Measurements from ENCODE around the gene MCCC1.

The MCCC1 gene

DNA sequence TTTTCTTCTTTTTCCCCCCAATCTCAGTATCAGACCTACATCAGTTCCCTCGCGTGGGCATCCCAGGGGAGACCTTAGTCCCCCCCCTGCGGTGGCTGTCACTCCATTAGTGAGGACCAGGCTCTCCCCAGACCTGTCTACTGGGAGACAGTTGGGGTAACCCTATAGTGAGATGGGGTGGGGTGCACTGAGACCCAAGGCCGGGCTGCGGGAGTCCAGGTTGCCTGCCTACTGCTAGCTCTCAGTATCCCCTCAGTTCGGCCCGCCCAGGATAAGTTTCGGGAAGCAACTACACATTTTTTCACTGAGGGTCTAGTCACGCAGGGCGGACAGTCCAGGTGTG, 118.3 kb downstream of the MCCC1 start:
- POLR2A ChIA-PET: interaction anchor here (0.6 to 1.1 kb wide), 2 partner anchors 9 to 66 kb away, joined by 3 read pairs; no protein-coding TSS in a partner anchor
- Histone ChIP-seq H3K4me3 (ENCODE audit: control insufficient read depth in 1 of 7, extremely low read depth in 1 of 7, insufficient read depth in 4 of 7, low read depth in 2 of 7, low read length in 6 of 7) (peak overlapping the region; percentile 19 to 87 (median 69)), H3K4me1 (ENCODE audit: control extremely low read depth in 1 of 4, control insufficient read depth in 4 of 4, insufficient read depth in 4 of 4, low read length in 3 of 4) (peaks cover 10 to 23% (median 20%) of the 10 kb centered on the region in 4 experiments), H3K36me3 (ENCODE audit: control insufficient read depth in 4 of 4, insufficient read depth in 4 of 4, low read length in 3 of 4) (no peaks in the 10 kb centered on the region), H3K27ac (ENCODE audit: insufficient read depth in 1 of 2, low read depth in 1 of 2, low read length in 2 of 2, poor library complexity in 1 of 2, severe bottlenecking in 2 of 2) (peak overlapping the region in 1 of 2 experiments; percentile 49), H3K9me3 (ENCODE audit: control extremely low read depth in 1 of 5, control insufficient read depth in 4 of 5, insufficient read depth in 2 of 5, low read depth in 1 of 5, low read length in 4 of 5) (no peaks in the 10 kb centered on the region), H3K27me3 (replicated peaks in 2 of 5; ENCODE audit: control insufficient read depth in 4 of 5, insufficient read depth in 5 of 5, low read length in 4 of 5) (no peaks in the 10 kb centered on the region)
- 98% methylated on average over 7 of the region's 10 CpGs for WGBS (ENCODE audit: insufficient coverage)
- CTCF ChIA-PET: interaction anchor here (0.6 kb wide), 1 partner anchor 39 kb away, joined by 3 read pairs; no protein-coding TSS in a partner anchor
- DNase-seq: no peak

DNA sequence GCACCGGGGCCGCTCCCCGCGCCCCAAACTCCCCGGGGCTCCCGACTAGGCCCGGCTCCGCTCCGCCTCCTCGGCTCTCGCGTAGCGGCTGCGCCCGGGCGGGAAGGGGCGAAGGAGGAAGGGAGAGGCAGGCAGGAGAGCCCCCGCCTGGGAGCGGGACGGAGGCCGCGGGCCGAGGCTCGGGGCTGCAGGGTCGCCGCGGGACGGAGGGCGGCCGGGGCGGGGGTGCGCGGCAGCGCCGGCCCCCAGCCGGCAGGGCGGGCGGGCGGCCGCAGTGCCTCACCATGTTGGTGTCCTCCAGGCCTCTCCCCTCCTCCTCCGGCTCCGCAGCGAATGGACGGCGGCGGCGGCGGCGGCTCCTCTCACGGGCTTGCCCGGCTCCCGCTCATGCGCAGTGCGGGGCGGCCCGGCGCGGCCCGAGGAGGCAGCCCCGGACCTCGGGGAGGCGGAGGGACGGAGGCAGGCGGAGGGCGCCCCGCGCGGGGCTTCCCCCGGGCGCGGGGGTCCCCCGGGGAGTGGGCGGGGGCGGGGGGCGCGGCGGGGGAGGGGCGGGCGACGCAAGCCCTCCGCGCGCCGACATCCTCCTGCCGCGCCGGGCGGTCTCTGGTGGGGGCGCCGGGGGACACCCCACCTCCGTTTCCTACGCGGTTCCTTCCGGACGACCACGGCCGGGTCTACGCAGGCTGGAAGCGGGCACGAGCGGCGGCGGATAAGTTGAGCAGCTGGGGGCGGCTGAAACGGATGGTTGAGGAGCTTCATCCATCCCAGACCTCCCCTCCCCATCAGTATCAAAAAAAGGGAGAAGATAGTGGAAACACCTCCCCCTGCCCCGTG, 118.9 kb downstream of the MCCC1 start, which contains the start of gene DCUN1D1:
DCUN1D1 (minus strand) TSS at position 335 of the 834 bp plus-strand sequence; CDS start at position 286, 49 bp downstream.
- no peaks in the 10 kb centered on the region for H3K36me3 ChIP-seq (ENCODE audit: control insufficient read depth in 4 of 4, insufficient read depth in 4 of 4, low read length in 3 of 4)
- H3K27ac ChIP-seq (ENCODE audit: insufficient read depth in 1 of 2, low read depth in 1 of 2, low read length in 2 of 2, poor library complexity in 1 of 2, severe bottlenecking in 2 of 2): peak within 1 kb of the TSS; percentile 40 to 87
- no peaks in the 10 kb centered on the region for H3K9me3 ChIP-seq (ENCODE audit: control extremely low read depth in 1 of 5, control insufficient read depth in 4 of 5, insufficient read depth in 2 of 5, low read depth in 1 of 5, low read length in 4 of 5)
- H3K4me1 ChIP-seq (ENCODE audit: control extremely low read depth in 1 of 4, control insufficient read depth in 4 of 4, insufficient read depth in 4 of 4, low read length in 3 of 4): peaks cover 10 to 23% (median 20%) of the 10 kb centered on the region in 4 experiments
- ChIA-PET CTCF (no interaction called here), POLR2A (interaction anchor here (0.6 kb wide), 1 partner anchor 65 kb away, joined by 3 read pairs; no protein-coding TSS in a partner anchor)
- WGBS (ENCODE audit: insufficient coverage): 0% methylated on average over 15 of the region's 106 CpGs
- peak within 1 kb of the TSS; percentile 72 to 90 (median 87) for H3K4me3 ChIP-seq (ENCODE audit: control insufficient read depth in 1 of 7, extremely low read depth in 1 of 7, insufficient read depth in 4 of 7, low read depth in 2 of 7, low read length in 6 of 7)
- DNase-seq: peak; percentile 81 to 91 (median 89)
- no peaks in the 10 kb centered on the region for H3K27me3 ChIP-seq (replicated peaks in 2 of 5; ENCODE audit: control insufficient read depth in 4 of 5, insufficient read depth in 5 of 5, low read length in 4 of 5)

DNA sequence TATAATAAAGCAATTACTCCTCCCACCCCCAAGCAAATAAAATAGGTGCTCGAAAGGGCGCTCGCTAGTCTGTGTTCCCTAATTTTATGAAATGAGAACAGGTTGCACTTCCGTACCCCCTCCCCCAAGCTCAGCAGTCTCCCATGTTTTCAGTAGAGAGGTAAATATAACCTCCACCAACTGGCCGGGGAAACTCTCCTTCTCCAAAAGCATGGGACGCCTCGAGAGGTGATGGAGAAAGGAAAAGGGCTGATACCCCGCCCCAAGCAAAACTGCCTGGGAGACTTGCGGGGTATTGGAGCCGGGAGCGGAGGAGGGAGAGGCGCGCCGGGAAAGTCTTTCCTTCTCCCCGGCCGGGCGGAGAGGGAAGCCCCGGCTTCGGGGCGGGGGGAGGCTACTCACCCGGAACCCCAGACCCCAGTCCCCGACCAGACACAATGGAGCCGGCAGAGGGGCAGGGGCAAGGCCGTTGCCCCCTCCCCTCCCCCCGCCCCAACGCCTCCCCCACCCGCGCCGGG, 119.6 kb downstream of the MCCC1 start:
- 0% methylated on average over 11 of the region's 29 CpGs for WGBS (ENCODE audit: insufficient coverage)
- CTCF ChIA-PET: interaction anchor here (1.3 kb wide), 1 partner anchor 9 kb away, joined by 5 read pairs; no protein-coding TSS in a partner anchor
- Histone ChIP-seq H3K27me3 (replicated peaks in 2 of 5; ENCODE audit: control insufficient read depth in 4 of 5, insufficient read depth in 5 of 5, low read length in 4 of 5) (no peaks in the 10 kb centered on the region), H3K4me1 (ENCODE audit: control extremely low read depth in 1 of 4, control insufficient read depth in 4 of 4, insufficient read depth in 4 of 4, low read length in 3 of 4) (peaks cover 10 to 23% (median 20%) of the 10 kb centered on the region in 4 experiments), H3K9me3 (ENCODE audit: control extremely low read depth in 1 of 5, control insufficient read depth in 4 of 5, insufficient read depth in 2 of 5, low read depth in 1 of 5, low read length in 4 of 5) (no peaks in the 10 kb centered on the region), H3K4me3 (ENCODE audit: control insufficient read depth in 1 of 7, extremely low read depth in 1 of 7, insufficient read depth in 4 of 7, low read depth in 2 of 7, low read length in 6 of 7) (peak overlapping the region; percentile 72 to 90 (median 87)), H3K36me3 (ENCODE audit: control insufficient read depth in 4 of 4, insufficient read depth in 4 of 4, low read length in 3 of 4) (no peaks in the 10 kb centered on the region), H3K27ac (ENCODE audit: insufficient read depth in 1 of 2, low read depth in 1 of 2, low read length in 2 of 2, poor library complexity in 1 of 2, severe bottlenecking in 2 of 2) (peak overlapping the region; percentile 40 to 87)
- POLR2A ChIA-PET: no interaction called here
- DNase-seq: peak; percentile 38 to 72 (median 62)

DNA sequence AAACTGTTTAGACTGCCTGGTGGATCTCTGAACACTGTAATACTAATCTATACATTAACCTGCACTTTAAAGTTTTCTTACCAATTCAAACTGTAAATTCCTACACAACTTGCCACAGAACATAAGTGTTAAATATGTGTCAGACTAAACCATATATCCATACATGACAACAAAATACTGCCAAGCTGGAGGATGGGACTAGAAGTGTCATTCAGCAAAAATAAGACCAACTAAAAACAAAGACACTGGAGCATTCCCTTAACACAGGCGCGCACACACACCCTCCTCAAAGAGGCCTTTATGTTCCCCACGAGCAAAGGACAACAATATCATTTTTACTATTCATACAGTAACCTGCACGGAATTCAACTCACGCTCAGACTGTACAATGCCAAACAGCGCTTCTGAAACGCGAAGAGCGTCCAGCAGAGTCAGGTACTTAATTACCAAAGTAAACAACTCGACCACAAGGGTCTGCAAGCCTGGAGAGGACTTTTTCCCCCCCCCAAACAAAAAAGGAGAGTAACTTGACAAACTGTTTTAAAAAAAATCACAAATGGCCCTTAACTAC, 120.1 kb downstream of the MCCC1 start:
- H3K27ac ChIP-seq (ENCODE audit: insufficient read depth in 1 of 2, low read depth in 1 of 2, low read length in 2 of 2, poor library complexity in 1 of 2, severe bottlenecking in 2 of 2): peak overlapping the region; percentile 40 to 87
- H3K4me3 ChIP-seq (ENCODE audit: control insufficient read depth in 1 of 7, extremely low read depth in 1 of 7, insufficient read depth in 4 of 7, low read depth in 2 of 7, low read length in 6 of 7): peak overlapping the region in 6 of 7 experiments; percentile 82 to 90 (median 88)
- DNase-seq: peak in 1 of 3 donors; percentile 10
- WGBS (ENCODE audit: insufficient coverage): 3% methylated on average over 10 of the region's 10 CpGs
- H3K9me3 ChIP-seq (ENCODE audit: control extremely low read depth in 1 of 5, control insufficient read depth in 4 of 5, insufficient read depth in 2 of 5, low read depth in 1 of 5, low read length in 4 of 5): no peaks in the 10 kb centered on the region
- no peaks in the 10 kb centered on the region for H3K27me3 ChIP-seq (replicated peaks in 2 of 5; ENCODE audit: control insufficient read depth in 4 of 5, insufficient read depth in 5 of 5, low read length in 4 of 5)
- no peaks in the 10 kb centered on the region for H3K36me3 ChIP-seq (ENCODE audit: control insufficient read depth in 4 of 4, insufficient read depth in 4 of 4, low read length in 3 of 4)
- ChIA-PET CTCF (interaction anchor here (0.7 to 1.3 kb wide), 4 partner anchors 9 to 70 kb away, joined by 3 to 7 read pairs (median 4); no protein-coding TSS in a partner anchor), POLR2A (interaction anchor here (1.0 kb wide), 1 partner anchor 10 kb away, joined by 3 read pairs; no protein-coding TSS in a partner anchor)
- peaks cover 10 to 23% (median 20%) of the 10 kb centered on the region in 4 experiments for H3K4me1 ChIP-seq (ENCODE audit: control extremely low read depth in 1 of 4, control insufficient read depth in 4 of 4, insufficient read depth in 4 of 4, low read length in 3 of 4)

DNA sequence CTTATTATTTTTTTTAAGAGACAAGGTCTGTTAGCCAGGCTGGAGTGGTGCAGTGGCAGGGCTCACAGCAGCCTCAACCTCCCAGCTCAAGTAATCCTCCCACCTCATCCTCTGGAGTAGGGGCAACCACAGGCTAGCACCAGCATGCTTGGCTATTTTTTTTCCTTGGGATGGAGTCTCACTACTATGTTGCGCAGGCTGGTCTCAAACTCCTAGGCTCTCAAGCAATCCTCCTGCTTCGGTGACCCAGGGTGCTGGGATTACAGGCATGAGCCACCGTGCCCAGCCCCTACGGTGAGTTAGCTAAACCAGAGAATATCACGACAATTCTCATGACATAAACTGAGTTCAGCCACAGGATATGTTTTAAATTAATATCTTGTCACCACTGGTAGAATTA, 120.9 kb downstream of the MCCC1 start:
- peaks cover 10 to 23% (median 20%) of the 10 kb centered on the region in 4 experiments for H3K4me1 ChIP-seq (ENCODE audit: control extremely low read depth in 1 of 4, control insufficient read depth in 4 of 4, insufficient read depth in 4 of 4, low read length in 3 of 4)
- peak overlapping the region in 2 of 7 experiments; percentile 89 to 90 for H3K4me3 ChIP-seq (ENCODE audit: control insufficient read depth in 1 of 7, extremely low read depth in 1 of 7, insufficient read depth in 4 of 7, low read depth in 2 of 7, low read length in 6 of 7)
- H3K27ac ChIP-seq (ENCODE audit: insufficient read depth in 1 of 2, low read depth in 1 of 2, low read length in 2 of 2, poor library complexity in 1 of 2, severe bottlenecking in 2 of 2): no peak overlapping the region
- 100% methylated on average over 2 of the region's 5 CpGs for WGBS (ENCODE audit: insufficient coverage)
- H3K9me3 ChIP-seq (ENCODE audit: control extremely low read depth in 1 of 5, control insufficient read depth in 4 of 5, insufficient read depth in 2 of 5, low read depth in 1 of 5, low read length in 4 of 5): no peaks in the 10 kb centered on the region
- ChIA-PET POLR2A (interaction anchor here (1.0 kb wide), 1 partner anchor 9 kb away, joined by 3 read pairs; no protein-coding TSS in a partner anchor), CTCF (interaction anchor here (0.7 to 1.3 kb wide), 4 partner anchors 8 to 69 kb away, joined by 3 to 7 read pairs (median 4); no protein-coding TSS in a partner anchor)
- H3K36me3 ChIP-seq (ENCODE audit: control insufficient read depth in 4 of 4, insufficient read depth in 4 of 4, low read length in 3 of 4): no peaks in the 10 kb centered on the region
- no peak for DNase-seq
- H3K27me3 ChIP-seq (replicated peaks in 2 of 5; ENCODE audit: control insufficient read depth in 4 of 5, insufficient read depth in 5 of 5, low read length in 4 of 5): no peaks in the 10 kb centered on the region

DNA sequence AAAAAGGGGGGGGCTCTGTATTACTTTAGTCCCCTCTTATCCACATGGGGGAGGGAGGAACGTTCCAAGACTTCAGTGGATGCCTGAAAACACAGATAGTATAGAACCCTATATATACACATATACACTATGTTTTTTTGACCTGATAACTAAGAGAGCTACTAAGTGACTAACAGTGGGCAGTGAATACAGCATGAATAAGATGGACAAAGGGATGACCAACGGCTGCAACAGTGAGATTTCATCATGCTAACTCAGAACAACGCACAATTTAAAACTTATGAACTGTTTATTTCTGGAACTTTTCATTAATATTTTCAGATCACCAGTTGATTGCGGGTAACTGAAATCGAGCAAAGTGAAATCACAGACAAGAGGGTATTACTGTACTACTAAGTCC, 126.2 kb downstream of the MCCC1 start:
- Histone ChIP-seq H3K9me3 (ENCODE audit: control extremely low read depth in 1 of 5, control insufficient read depth in 4 of 5, insufficient read depth in 2 of 5, low read depth in 1 of 5, low read length in 4 of 5) (no peaks in the 10 kb centered on the region), H3K4me1 (ENCODE audit: control extremely low read depth in 1 of 4, control insufficient read depth in 4 of 4, insufficient read depth in 4 of 4, low read length in 3 of 4) (peaks cover 10 to 28% (median 15%) of the 10 kb centered on the region in 4 experiments), H3K27ac (ENCODE audit: insufficient read depth in 1 of 2, low read depth in 1 of 2, low read length in 2 of 2, poor library complexity in 1 of 2, severe bottlenecking in 2 of 2) (no peak overlapping the region), H3K36me3 (ENCODE audit: control insufficient read depth in 4 of 4, insufficient read depth in 4 of 4, low read length in 3 of 4) (peaks cover 0 to 3% (median 2%) of the 10 kb centered on the region in 4 experiments), H3K27me3 (replicated peaks in 2 of 5; ENCODE audit: control insufficient read depth in 4 of 5, insufficient read depth in 5 of 5, low read length in 4 of 5) (no peaks in the 10 kb centered on the region), H3K4me3 (ENCODE audit: control insufficient read depth in 1 of 7, extremely low read depth in 1 of 7, insufficient read depth in 4 of 7, low read depth in 2 of 7, low read length in 6 of 7) (no peak overlapping the region)
- CTCF ChIA-PET: no interaction called here
- DNase-seq: no peak
- POLR2A ChIA-PET: interaction anchor here (0.7 kb wide), 1 partner anchor 15 kb away, joined by 3 read pairs; no protein-coding TSS in a partner anchor
- 100% methylated on average over 1 of the region's 5 CpGs for WGBS (ENCODE audit: insufficient coverage)
